Retinal pigment epithelial cell (primary cell): ENCODE data around the gene RNF151.

Experiments used
- DNase-seq: peaks from one replicate; pipeline ENCODE4 v3.0.0-alpha.2; 2010; ENCODE audit warnings: low read depth
- H3K4me3 ChIP-seq: 2 replicates; pipeline ENCODE4 v1.5.1; 2011; ENCODE audit warnings: mild to moderate bottlenecking, low read length, control low read depth, moderate library complexity
- TF ChIP-seq, protein P1 (sequence below): conservative IDR thresholded peaks from 2 replicates; pipeline ENCODE4 v1.5.1; 2011; ENCODE audit warnings: low read depth, low read length, control low read depth, inconsistent platforms

Gene RNF151

GRCh38 chr16:1978476-1979120, 11.9 kb downstream of the RNF151 start:
- DNase-seq = no peak
- no peak overlapping the region for H3K4me3 ChIP-seq
- TF ChIP-seq, protein P1, sequence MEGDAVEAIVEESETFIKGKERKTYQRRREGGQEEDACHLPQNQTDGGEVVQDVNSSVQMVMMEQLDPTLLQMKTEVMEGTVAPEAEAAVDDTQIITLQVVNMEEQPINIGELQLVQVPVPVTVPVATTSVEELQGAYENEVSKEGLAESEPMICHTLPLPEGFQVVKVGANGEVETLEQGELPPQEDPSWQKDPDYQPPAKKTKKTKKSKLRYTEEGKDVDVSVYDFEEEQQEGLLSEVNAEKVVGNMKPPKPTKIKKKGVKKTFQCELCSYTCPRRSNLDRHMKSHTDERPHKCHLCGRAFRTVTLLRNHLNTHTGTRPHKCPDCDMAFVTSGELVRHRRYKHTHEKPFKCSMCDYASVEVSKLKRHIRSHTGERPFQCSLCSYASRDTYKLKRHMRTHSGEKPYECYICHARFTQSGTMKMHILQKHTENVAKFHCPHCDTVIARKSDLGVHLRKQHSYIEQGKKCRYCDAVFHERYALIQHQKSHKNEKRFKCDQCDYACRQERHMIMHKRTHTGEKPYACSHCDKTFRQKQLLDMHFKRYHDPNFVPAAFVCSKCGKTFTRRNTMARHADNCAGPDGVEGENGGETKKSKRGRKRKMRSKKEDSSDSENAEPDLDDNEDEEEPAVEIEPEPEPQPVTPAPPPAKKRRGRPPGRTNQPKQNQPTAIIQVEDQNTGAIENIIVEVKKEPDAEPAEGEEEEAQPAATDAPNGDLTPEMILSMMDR = no peak

DNA sequence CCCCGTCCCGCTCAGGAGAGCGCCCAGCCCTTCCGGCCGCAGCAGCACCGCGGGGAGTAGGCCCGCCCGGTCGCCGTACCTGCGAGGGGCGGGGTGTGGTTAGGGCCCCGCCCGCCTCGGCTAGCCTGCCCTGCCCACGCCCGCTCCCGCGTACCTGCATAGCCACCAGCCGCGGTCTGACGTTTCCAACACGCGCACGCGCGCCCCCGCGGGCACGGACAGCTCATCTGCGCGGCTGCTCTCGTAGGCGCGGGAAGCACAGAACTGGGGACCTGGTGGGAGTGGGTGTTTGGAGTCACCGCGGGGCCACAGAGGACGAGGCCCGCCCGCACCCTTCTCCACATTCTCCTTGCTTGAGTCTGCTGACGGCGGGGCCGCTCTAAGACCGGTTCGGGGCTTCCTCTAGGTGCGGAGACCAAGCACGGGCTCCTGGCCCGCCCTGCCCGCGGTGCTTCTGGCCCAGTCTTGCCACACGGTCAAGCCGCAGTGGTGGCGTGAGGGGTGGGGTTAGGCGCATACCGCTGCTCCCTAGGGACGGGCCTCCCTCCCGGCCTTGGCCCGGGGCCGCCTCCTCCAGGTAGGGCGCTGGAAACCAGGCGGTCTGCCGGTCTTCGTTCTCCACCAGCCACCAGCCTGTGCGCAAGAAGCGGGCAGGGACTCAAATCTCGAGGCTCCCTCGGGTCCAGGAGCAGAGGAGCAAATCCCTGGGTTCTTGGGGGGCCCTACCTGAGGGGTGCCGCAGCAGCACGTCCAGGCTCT, 12.8 kb downstream of the RNF151 start:
- no peak for DNase-seq
- H3K4me3 ChIP-seq = no peak overlapping the region
- TF ChIP-seq, protein P1 = no peak

DNA sequence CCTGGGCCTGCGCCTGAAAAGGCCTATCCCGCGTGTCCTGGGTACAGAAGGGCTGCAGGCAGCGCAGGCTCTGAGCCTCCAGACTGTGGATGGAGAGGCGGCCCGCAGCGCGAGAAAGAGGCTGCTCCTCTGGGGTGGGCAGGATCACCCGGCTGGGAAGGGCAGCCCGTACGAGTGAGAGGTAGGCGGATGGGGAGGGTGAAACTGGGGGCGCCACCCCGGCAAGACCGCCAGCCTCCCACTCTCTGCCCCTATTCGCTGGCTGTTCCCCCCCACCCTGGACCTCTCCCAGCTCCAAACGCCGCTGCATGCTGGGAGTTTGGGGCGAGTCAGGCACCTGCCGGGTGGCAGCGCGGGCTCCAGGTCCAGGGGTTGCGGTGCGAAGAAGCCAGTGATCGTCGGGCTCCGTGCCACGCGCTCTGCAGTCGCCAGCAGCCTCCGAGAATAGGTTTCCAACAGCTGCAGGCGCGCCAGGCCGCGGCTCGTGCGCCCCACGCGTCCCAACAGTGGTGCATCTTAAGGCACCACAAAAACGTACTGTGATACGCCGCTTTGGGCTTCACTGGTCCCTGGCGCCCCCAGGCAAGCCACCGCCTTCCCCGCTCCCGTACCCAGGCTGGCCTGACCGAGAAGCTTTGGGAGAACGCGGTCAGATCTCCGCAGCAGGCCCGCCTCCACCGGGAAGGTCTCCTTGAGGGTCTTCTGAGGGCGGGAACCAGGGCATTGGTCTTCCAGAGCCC, 13.5 kb downstream of the RNF151 start:
- no peak for DNase-seq
- TF ChIP-seq, protein P1 = no peak
- no peak overlapping the region for H3K4me3 ChIP-seq

GRCh38 chr16:1980770-1981087, 14.1 kb downstream of the RNF151 start:
- no peak overlapping the region for H3K4me3 ChIP-seq
- DNase-seq = no peak
- TF ChIP-seq, protein P1 = no peak

- DNase-seq = no peak
- TF ChIP-seq, protein P1 = no peak
- H3K4me3 ChIP-seq = no peak within 1 kb of the TSS
Measured at GRCh38 chr16:1981398-1981836, 14.8 kb downstream of the RNF151 start, which contains the start of gene NOXO1. Gene NOXO1 (minus strand): TSS chr16:1981469. CDS start chr16:1981179, 290 bp downstream.

DNA sequence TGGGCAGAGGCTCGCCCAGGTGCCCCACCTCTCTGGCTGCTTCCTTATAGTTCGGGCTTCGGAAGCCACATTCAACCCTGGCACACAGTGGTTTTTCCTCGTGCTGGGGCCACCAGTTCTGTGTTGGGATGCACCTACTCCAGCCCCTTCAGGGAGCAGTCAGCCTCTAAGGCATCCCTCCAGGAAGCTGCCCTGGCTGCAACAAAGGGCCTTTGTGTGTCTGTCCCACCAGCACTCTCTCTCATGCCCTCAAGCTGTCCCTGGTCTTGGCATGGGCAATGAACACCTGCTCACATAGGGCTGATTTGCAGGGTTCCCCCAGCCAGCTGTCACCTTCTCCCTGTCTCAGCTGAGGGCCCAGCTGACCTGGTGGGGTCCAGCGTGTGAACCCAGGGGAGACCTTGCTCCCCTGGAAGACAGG, 15.4 kb downstream of the RNF151 start:
- H3K4me3 ChIP-seq = no peak overlapping the region
- TF ChIP-seq, protein P1 = no peak
- DNase-seq = no peak
